ENCODE results near the gene CLDN5.

DNA sequence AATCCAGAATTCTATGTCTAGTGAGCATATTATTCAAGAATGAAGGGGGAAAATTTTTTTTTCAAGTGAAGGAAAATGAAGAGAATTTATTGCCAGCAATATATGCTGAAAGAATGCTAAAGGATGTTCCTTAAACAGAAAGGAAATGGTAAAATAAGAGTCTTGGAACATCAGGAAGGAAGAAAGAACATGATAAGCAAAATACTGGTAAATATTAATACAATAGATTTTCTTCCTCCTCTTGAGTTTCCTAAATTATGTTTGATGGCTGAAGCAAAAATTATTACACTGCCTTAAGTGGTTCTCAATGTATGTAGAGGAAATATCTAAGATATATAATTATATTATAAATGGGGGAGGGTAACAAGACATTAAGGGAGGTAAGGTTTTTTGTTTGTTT is 9.6 kb upstream of the CLDN5 start:
- TF ChIP-seq, protein P1, sequence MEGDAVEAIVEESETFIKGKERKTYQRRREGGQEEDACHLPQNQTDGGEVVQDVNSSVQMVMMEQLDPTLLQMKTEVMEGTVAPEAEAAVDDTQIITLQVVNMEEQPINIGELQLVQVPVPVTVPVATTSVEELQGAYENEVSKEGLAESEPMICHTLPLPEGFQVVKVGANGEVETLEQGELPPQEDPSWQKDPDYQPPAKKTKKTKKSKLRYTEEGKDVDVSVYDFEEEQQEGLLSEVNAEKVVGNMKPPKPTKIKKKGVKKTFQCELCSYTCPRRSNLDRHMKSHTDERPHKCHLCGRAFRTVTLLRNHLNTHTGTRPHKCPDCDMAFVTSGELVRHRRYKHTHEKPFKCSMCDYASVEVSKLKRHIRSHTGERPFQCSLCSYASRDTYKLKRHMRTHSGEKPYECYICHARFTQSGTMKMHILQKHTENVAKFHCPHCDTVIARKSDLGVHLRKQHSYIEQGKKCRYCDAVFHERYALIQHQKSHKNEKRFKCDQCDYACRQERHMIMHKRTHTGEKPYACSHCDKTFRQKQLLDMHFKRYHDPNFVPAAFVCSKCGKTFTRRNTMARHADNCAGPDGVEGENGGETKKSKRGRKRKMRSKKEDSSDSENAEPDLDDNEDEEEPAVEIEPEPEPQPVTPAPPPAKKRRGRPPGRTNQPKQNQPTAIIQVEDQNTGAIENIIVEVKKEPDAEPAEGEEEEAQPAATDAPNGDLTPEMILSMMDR (conservative IDR thresholded peaks at IDR 0.05 in 1 of 2, IDR thresholded peaks at IDR 0.05 in 1 of 2; ENCODE audit: extremely low read depth in 1 of 2, insufficient read depth in 1 of 2, low read depth in 1 of 2, low read length in 2 of 2), result no peak
- no peak for TF ChIP-seq EZH2 (IDR thresholded peaks at IDR 0.05; ENCODE audit: borderline replicate concordance, low read length)
